ENCODE measurements around the gene DCHS1.
A peak's percentile ranks its signal among the peaks of the same experiment; 100 is the strongest.

Gene DCHS1

DNA sequence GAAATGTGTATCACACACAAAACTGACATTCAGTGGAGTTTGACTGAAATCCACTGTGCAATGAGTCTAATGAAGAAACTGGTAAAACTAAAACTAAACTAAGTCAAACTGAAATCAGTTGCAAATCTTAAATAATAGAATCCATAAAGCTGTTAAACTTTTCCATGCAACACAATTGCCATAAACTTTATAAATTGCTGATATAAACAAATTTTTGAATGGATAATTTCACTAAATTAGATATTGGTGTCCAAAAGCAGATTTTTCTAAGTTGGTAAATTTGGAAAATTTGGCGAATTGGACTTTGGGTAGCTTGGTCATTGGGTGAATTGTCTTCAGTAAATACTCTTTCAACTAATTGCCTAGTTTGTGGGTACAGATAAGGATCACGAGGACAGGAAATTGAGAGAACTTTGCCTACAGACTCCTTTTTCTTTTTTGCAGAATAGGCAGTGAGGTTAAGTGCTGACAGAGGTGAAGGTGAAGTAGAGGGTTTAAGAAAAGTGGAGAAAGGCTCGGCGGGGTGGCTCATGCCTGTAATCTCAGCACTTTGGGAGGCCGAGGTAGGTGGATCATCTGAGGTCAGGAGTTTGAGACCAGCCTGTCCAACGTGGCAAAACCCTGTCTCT, 14.7 kb upstream of the DCHS1 start:
- DNase-seq (ENCODE audit: low read depth) = no peak
- H3K4me3 ChIP-seq (ENCODE audit: low read depth, low read length) = no peak overlapping the region
- TF ChIP-seq, protein P1, sequence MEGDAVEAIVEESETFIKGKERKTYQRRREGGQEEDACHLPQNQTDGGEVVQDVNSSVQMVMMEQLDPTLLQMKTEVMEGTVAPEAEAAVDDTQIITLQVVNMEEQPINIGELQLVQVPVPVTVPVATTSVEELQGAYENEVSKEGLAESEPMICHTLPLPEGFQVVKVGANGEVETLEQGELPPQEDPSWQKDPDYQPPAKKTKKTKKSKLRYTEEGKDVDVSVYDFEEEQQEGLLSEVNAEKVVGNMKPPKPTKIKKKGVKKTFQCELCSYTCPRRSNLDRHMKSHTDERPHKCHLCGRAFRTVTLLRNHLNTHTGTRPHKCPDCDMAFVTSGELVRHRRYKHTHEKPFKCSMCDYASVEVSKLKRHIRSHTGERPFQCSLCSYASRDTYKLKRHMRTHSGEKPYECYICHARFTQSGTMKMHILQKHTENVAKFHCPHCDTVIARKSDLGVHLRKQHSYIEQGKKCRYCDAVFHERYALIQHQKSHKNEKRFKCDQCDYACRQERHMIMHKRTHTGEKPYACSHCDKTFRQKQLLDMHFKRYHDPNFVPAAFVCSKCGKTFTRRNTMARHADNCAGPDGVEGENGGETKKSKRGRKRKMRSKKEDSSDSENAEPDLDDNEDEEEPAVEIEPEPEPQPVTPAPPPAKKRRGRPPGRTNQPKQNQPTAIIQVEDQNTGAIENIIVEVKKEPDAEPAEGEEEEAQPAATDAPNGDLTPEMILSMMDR (conservative IDR thresholded peaks at IDR 0.05; ENCODE audit: low read depth, low read length) = no peak

DNA sequence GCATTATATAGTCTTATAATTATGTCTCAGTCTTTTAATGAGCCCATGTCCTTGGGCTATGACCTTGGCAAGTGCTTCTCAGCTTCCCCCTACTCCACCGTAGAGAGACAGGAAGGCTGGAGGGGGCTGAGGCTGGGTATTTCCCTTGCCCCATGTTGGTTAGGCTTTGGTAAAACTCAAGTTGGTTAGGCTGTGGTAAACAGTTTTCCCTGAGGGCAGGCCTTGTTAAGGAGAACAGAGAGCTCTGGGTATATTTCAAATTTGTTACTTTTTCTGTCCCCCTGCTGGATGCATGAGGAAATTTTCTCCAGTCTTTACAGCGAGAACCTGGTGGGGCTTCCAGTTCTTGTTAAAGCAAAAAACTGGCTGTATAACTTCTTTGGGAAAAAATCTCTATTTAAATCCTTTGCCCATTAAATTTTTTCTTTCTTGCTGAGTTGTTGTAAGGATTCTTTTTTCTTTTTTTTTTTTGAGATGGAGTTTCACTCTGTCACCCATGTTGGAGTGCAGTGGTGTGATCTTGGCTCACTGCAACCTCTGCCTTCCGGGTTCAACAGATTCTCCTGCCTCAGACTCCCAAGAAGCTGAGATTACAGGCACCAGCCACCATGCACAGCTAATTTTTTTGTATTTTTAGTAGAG, 12.2 kb upstream of the DCHS1 start:
- TF ChIP-seq, protein P1 (conservative IDR thresholded peaks at IDR 0.05; ENCODE audit: low read depth, low read length) = peak; percentile 64
- no peak overlapping the region for H3K4me3 ChIP-seq (ENCODE audit: low read depth, low read length)
- DNase-seq (ENCODE audit: low read depth) = peak; percentile 59

DNA sequence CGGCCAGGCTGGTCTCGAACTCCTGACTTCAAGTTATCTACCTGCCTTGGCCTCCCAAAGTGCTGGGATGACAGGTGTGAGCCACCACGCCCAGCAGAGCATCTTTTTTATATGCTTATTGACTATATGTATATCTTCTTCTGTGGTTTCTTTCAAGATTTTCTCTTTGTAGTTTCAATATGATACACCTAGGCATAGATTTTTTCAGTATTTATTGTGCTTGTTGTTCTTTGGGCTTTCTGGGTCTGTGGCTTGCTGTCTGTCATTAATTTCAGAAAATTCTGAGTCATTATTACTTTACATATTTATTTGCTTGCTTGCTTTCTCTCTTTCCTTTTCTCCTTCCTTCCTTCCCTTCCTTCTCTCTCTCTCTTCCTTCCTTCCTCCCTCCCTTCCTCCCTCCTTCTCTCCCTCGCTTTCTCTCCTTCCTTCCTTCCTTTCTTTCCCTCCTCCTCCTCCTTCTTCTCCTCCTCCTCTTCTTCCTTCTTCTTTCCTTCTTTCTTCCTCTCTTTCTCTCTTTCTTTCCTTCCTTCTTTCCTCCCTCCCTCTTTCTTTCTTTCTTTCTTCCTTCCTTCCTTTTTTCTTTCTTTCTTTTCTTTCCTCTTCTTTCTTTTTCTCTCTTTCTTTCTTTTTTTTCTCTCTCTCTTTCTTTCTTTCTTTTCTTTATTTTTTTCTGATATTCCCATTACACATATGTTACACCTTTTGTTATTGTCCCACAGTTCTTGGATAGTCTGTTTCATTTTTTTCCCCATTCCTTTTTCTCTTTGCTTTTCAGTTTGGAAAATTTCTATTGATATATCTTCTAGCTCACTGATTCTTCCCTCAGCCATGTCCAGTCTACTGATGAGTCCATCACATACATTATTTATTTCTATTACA, 10.9 kb upstream of the DCHS1 start:
- no peak overlapping the region for H3K4me3 ChIP-seq (ENCODE audit: low read depth, low read length)
- TF ChIP-seq, protein P1 (conservative IDR thresholded peaks at IDR 0.05; ENCODE audit: low read depth, low read length) = no peak
- DNase-seq (ENCODE audit: low read depth) = no peak

DNA sequence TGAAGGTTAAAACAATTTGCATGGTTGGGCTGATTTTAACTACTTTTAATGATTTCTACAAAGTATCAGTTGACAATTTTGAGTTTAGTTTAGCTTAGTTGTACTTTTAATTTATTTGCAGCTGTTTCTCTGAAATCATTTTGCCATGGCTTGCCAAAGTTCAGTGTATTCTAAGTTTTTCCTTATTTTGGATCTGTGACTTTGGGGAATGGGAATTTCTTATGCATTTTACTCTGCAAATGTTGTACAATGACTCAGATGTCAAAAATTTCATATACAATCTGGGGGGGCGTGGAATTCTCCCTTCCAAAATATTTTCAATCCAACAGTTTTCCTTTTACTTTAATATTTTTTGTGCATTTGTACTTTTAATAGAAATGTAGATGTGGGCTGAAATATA, 8.9 kb upstream of the DCHS1 start:
- no peak for DNase-seq (ENCODE audit: low read depth)
- H3K4me3 ChIP-seq (ENCODE audit: low read depth, low read length) = no peak overlapping the region
- TF ChIP-seq, protein P1 (conservative IDR thresholded peaks at IDR 0.05; ENCODE audit: low read depth, low read length) = no peak

DNA sequence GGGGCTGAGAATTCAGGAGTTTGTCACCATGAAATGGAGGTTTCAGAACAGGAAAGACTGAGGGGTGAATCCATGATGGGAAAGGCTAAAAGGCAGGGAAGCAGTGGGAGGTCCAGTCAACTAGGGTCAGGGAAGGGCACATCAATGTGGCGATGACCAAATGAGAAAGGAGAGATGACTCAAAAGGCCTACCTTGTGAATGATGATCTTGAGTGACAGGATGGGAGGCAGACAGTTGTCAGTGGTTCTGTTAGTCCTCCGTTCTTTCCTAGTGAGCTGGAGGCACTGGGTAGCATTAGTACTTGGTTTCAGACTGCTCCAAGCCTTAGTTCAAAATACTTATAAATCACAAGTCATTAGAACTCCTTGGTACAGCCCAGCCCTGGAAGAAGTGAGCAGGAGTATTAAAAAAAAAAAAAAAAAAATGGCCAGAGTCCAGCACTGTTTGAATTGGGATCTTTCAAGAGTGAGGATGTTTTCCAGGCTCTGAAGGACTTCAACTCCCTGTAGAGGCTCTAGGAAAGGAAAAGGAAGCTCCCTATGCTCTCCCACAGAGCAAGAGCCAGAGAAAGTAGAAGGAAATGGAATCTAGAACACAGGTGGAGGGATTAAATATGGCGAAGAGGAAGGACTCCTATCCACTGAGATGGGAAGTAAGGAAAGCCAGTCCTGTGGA, 8.3 kb upstream of the DCHS1 start:
- DNase-seq (ENCODE audit: low read depth) = no peak
- H3K4me3 ChIP-seq (ENCODE audit: low read depth, low read length) = no peak overlapping the region
- TF ChIP-seq, protein P1 (conservative IDR thresholded peaks at IDR 0.05; ENCODE audit: low read depth, low read length) = no peak

DNA sequence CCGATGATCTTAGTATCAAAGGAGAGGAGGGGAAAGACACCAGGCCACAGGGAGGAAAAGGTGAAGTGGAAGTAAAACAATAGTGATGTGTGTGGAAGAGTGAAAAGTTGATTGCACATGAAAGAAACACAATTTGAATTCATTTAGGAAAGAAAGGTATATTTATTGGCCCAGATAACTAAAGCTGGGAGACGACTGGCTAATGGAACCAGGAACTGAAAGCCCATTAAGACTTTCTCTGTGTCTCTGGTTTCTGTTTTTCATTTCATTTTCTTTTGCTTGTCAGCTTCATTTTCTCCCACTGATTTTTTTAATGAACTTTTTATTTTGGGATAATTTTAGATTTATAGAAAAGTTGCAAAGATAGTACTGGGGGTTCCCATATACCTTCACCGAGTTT, 5.1 kb upstream of the DCHS1 start:
- DNase-seq (ENCODE audit: low read depth) = no peak
- no peak overlapping the region for H3K4me3 ChIP-seq (ENCODE audit: low read depth, low read length)
- TF ChIP-seq, protein P1 (conservative IDR thresholded peaks at IDR 0.05; ENCODE audit: low read depth, low read length) = no peak
